GM19328 (cell line): Measurements from ENCODE around the gene PXDC1.
"Not testable (repeated sequence)": the region's sequence is repeated elsewhere in the genome, so short reads cannot be mapped to it uniquely, and the experiment has no call there.

Experiments used
- ATAC-seq: cut with Tn5 transposase; IDR thresholded peaks from one replicate; pipeline ENCODE4 v1.9.1; 2021; ENCODE audit warnings: mild to moderate bottlenecking, moderate library complexity; ENCODE audit not compliant: unreplicated experiment

PXDC1 gene

GRCh38 chr6:3782876-3783832 is 31.6 kb upstream of the PXDC1 start:
- no peak for ATAC-seq

GRCh38 chr6:3781504-3781903 is 30.0 kb upstream of the PXDC1 start:
- ATAC-seq: no peak

GRCh38 chr6:3779574-3779849 is 28.0 kb upstream of the PXDC1 start:
- ATAC-seq: no peak

- no peak for ATAC-seq
Measured at GRCh38 chr6:3778701-3779573, 27.4 kb upstream of the PXDC1 start.

GRCh38 chr6:3777730-3778461 is 26.4 kb upstream of the PXDC1 start:
- ATAC-seq: no peak

GRCh38 chr6:3776881-3777507 is 25.5 kb upstream of the PXDC1 start:
- ATAC-seq: no peak

GRCh38 chr6:3775847-3776246 is 24.3 kb upstream of the PXDC1 start:
- ATAC-seq: no peak

- no peak for ATAC-seq
Measured at GRCh38 chr6:3775386-3775785, 23.9 kb upstream of the PXDC1 start.

GRCh38 chr6:3773678-3774298 is 22.3 kb upstream of the PXDC1 start:
- no peak for ATAC-seq

GRCh38 chr6:3772127-3772999 is 20.9 kb upstream of the PXDC1 start:
- ATAC-seq: not testable (repeated sequence)

- ATAC-seq: no peak
Measured at GRCh38 chr6:3771407-3772011, 20.0 kb upstream of the PXDC1 start.

- ATAC-seq: no peak
Measured at GRCh38 chr6:3770023-3770720, 18.7 kb upstream of the PXDC1 start.

GRCh38 chr6:3769610-3770009 is 18.1 kb upstream of the PXDC1 start:
- ATAC-seq: no peak

- no peak for ATAC-seq
Measured at GRCh38 chr6:3768502-3768901, 17.0 kb upstream of the PXDC1 start.

- not testable (repeated sequence) for ATAC-seq
Measured at GRCh38 chr6:3767483-3767882, 16.0 kb upstream of the PXDC1 start.

GRCh38 chr6:3766214-3766613 is 14.7 kb upstream of the PXDC1 start:
- no peak for ATAC-seq

- no peak for ATAC-seq
Measured at GRCh38 chr6:3765415-3765814, 13.9 kb upstream of the PXDC1 start.
